HL-60 (cell line): ENCODE results near the gene CTNNA2.

Source experiments
- GABPA ChIP-seq: IDR thresholded peaks from 2 replicates; pipeline ENCODE4 v1.6.1; 2012; ENCODE audit warnings: low read depth
- POLR2AphosphoS5 ChIP-seq: IDR thresholded peaks from 2 replicates; pipeline ENCODE4 v1.6.1; 2012; ENCODE audit warnings: low read depth
- TF ChIP-seq, protein P1 (sequence below): IDR thresholded peaks from one replicate; pipeline ENCODE4 v1.5.1; 2011; ENCODE audit warnings: low read length, control low read depth, inconsistent platforms; ENCODE audit not compliant: insufficient read depth

- TF ChIP-seq POLR2AphosphoS5 (no peak), GABPA (no peak)
- TF ChIP-seq, protein P1, sequence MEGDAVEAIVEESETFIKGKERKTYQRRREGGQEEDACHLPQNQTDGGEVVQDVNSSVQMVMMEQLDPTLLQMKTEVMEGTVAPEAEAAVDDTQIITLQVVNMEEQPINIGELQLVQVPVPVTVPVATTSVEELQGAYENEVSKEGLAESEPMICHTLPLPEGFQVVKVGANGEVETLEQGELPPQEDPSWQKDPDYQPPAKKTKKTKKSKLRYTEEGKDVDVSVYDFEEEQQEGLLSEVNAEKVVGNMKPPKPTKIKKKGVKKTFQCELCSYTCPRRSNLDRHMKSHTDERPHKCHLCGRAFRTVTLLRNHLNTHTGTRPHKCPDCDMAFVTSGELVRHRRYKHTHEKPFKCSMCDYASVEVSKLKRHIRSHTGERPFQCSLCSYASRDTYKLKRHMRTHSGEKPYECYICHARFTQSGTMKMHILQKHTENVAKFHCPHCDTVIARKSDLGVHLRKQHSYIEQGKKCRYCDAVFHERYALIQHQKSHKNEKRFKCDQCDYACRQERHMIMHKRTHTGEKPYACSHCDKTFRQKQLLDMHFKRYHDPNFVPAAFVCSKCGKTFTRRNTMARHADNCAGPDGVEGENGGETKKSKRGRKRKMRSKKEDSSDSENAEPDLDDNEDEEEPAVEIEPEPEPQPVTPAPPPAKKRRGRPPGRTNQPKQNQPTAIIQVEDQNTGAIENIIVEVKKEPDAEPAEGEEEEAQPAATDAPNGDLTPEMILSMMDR: no peak
Measured at GRCh38 chr2:80037310-80037709, 524.5 kb downstream of the CTNNA2 start.
